DOHH2 (cell line): ENCODE data around the gene ENO4.

Source experiments
- CTCF ChIP-seq: fragments of 200-600 bp; sonication (generic); IDR thresholded peaks from one replicate; pipeline ENCODE4 v1.5.1; 2014; ENCODE audit warnings: antibody characterized with exemption, mild to moderate bottlenecking, low read depth, low read length; ENCODE audit not compliant: poor library complexity, severe bottlenecking
- EZH2phosphoT487 ChIP-seq: fragments of 200-600 bp; sonication (generic); IDR thresholded peaks from 2 replicates; pipeline ENCODE4 v1.6.1; 2017; ENCODE audit warnings: borderline replicate concordance, mild to moderate bottlenecking, antibody characterized with exemption, low read length, moderate library complexity, mixed read lengths

DNA sequence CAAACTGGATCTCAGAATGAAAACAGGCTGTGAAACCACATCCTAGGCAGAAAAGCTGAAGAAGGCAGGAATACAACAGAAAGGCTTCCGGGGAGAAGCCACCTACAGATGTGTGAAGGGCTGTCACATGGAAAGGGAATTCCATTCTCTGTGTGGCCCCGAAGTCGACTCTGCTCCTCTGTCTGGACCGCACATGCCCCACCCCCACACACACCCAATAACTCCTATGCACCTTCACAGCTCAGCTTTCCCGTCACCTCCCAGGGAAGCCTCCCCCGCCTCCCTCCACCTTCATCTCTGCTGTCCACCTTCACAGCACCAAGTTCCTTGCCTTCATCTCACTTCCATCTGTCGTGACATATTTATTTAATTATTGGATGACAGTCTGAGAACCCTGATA lies 23.4 kb upstream of the ENO4 start:
- TF ChIP-seq EZH2phosphoT487 (no peak), CTCF (no peak)
